Gastrocnemius medialis (tissue), 4 donors: ENCODE data around the gene SREBF2.

ENCODE experiments used
- CTCF ChIP-seq, 5 experiments: fragments of 450-650 bp in 3 of 5; fragments of 200-600 bp in 2 of 5; sonication (generic) in 2 of 5; IDR thresholded peaks in 4 of 5; conservative IDR thresholded peaks in 1 of 5; 1 replicate in 4 of 5; 2 replicates in 1 of 5; pipeline ENCODE4 v1.5.1; 2016 to 2019; ENCODE audit warnings: antibody characterized with exemption in 5 of 5, mild to moderate bottlenecking in 3 of 5, moderate library complexity in 3 of 5
- POLR2A ChIP-seq, 2 donors: fragments of 450-650 bp; IDR thresholded peaks; one replicate each; pipeline ENCODE4 v1.6.1; 2017; ENCODE audit warnings: antibody characterized with exemption in 2 of 2, mild to moderate bottlenecking in 2 of 2, moderate library complexity in 2 of 2

- TF ChIP-seq CTCF (IDR thresholded peaks at IDR 0.05 in 4 of 5, conservative IDR thresholded peaks at IDR 0.05 in 1 of 5) (no peak), POLR2A (IDR thresholded peaks at IDR 0.05) (peak in 1 of 2 donors; percentile 4)
These were observed 110.8 kb downstream of the SREBF2 start for GRCh38 chr22:41943661-41944209.
